Cardiac fibroblast (primary cell): ENCODE results near the gene FHL1.
A peak's percentile ranks its signal among the peaks of the same experiment; 100 is the strongest.

Experiments used
- DNase-seq, 2 donors: peaks; one replicate each; pipeline versions ENCODE4 v3.0.0 to v3.0.0-alpha.2; 2010; ENCODE audit warnings: low read depth in 2 of 2
- H3K4me3 ChIP-seq, 2 donors: replicated peaks in 1 of 2; 1 replicate in 1 of 2; 2 replicates in 1 of 2; pipeline ENCODE4 v1.5.1; 2011; ENCODE audit warnings: low read depth in 2 of 2, low read length in 2 of 2, mild to moderate bottlenecking in 2 of 2, moderate library complexity in 1 of 2
- CTCF ChIP-seq: IDR thresholded peaks from one replicate; pipeline ENCODE4 v1.5.1; 2011; ENCODE audit warnings: low read depth, mild to moderate bottlenecking, low read length, inconsistent platforms

FHL1 gene

GRCh38 chrX:136251041-136251991 is 104.0 kb downstream of the FHL1 start, which contains the start of gene MAP7D3:
TSS of gene MAP7D3 (minus strand) at chrX:136251400. CDS start at chrX:136251358, 42 bp downstream.
- TF ChIP-seq CTCF = no peak

GRCh38 chrX:136255541-136255940 is 108.2 kb downstream of the FHL1 start:
- no peak for DNase-seq
- no peak overlapping the region for H3K4me3 ChIP-seq
- no peak for TF ChIP-seq CTCF

More at GRCh38 chrX:136251041-136251991, 104.0 kb downstream of the FHL1 start, which contains the start of gene MAP7D3:
- peak within 1 kb of the TSS; percentile 66 to 68 for H3K4me3 ChIP-seq
- peak; percentile 45 to 57 for DNase-seq

GRCh38 chrX:136256026-136256425 is 108.7 kb downstream of the FHL1 start:
- DNase-seq = peak in 1 of 2 donors; percentile 3
- H3K4me3 ChIP-seq = no peak overlapping the region
- TF ChIP-seq CTCF = no peak

GRCh38 chrX:136258951-136259350 is 111.6 kb downstream of the FHL1 start:
- no peak overlapping the region for H3K4me3 ChIP-seq
- DNase-seq = no peak
- no peak for TF ChIP-seq CTCF

GRCh38 chrX:136259543-136259942 is 112.2 kb downstream of the FHL1 start:
- H3K4me3 ChIP-seq = no peak overlapping the region
- no peak for TF ChIP-seq CTCF
- DNase-seq = peak; percentile 71 to 84

GRCh38 chrX:136260776-136261175 is 113.4 kb downstream of the FHL1 start:
- DNase-seq = peak; percentile 69 to 83
- TF ChIP-seq CTCF = no peak
- H3K4me3 ChIP-seq = no peak overlapping the region
